Breast epithelium (tissue), 4 donors: ENCODE measurements around the gene ELMO1. TPM values are rescaled to one million over a fixed set of nuclear protein-coding genes. Genes with fewer than 3 reads are reported as not detected.
A peak's percentile ranks its signal among the peaks of the same experiment; 100 is the strongest.

ENCODE experiments used
- DNase-seq, 2 donors: peaks; one replicate each; pipeline ENCODE4 v3.0.0-alpha.2; 2019; ENCODE audit warnings: low spot score in 2 of 2
- H3K27ac ChIP-seq, 2 donors: fragments of 200-600 bp; sonication (generic) in 1 of 2; one replicate each; pipeline ENCODE4 v1.5.1; 2016 to 2019; ENCODE audit warnings: mild to moderate bottlenecking in 1 of 2
- H3K27me3 ChIP-seq, 2 donors: fragments of 200-600 bp; sonication (generic) in 1 of 2; one replicate each; pipeline versions ENCODE4 v1.5.1 to v1.6.0; 2017 to 2019; ENCODE audit warnings: control low read depth in 1 of 2, mild to moderate bottlenecking in 1 of 2
- H3K36me3 ChIP-seq: fragments of 200-600 bp; one replicate; pipeline ENCODE4 v1.5.1; 2019
- H3K4me1 ChIP-seq, 2 donors: fragments of 200-600 bp; sonication (generic); one replicate each; pipeline ENCODE4 v1.5.1; 2016 to 2019; ENCODE audit warnings: control low read depth in 1 of 2
- H3K4me3 ChIP-seq, 3 donors: fragments of 200-600 bp; sonication (generic); 1 replicate in 2 of 3; 2 replicates in 1 of 3; pipeline ENCODE4 v1.5.1; 2016 to 2019; ENCODE audit warnings: mild to moderate bottlenecking in 3 of 3, moderate library complexity in 2 of 3
- H3K9me3 ChIP-seq, 2 donors: fragments of 200-600 bp; sonication (generic) in 1 of 2; one replicate each; pipeline ENCODE4 v1.5.1; 2016 to 2019; ENCODE audit warnings: control low read depth in 1 of 2
- CTCF ChIP-seq, 3 donors: fragments of 450-650 bp; IDR thresholded peaks; one replicate each; pipeline ENCODE4 v1.5.1; 2016 to 2017; ENCODE audit warnings: antibody characterized with exemption in 3 of 3, mild to moderate bottlenecking in 3 of 3, moderate library complexity in 3 of 3
- POLR2A ChIP-seq: fragments of 450-650 bp; IDR thresholded peaks from one replicate; pipeline ENCODE4 v1.6.1; 2016; ENCODE audit warnings: antibody characterized with exemption, mild to moderate bottlenecking, moderate library complexity
- POLR2AphosphoS5 ChIP-seq, 3 donors: sonication (generic); formaldehyde crosslinking; IDR thresholded peaks; one replicate each; pipeline ENCODE4 v1.6.1; 2017; ENCODE audit warnings: antibody characterized with exemption in 3 of 3
- intact Hi-C: fragments of 100-400 bp; cut with DNase I; formaldehyde crosslinking; loops from one replicate; pipeline ENCODE4 v1.15.1; 2023; ENCODE audit warnings: low total_unique reads
- total RNA-seq, 3 donors: library from RNA; depleted of rRNA; stranded (reverse); fragments of >200 nt; gene quantifications; one replicate each; pipeline ENCODE4 v1.1.0, GENCODE V29; 2016

Gene ELMO1
- total RNA-seq, 3 donors from 2014 or later, result 49.5 to 110 (median 66.9) TPM

- no peaks in the 10 kb centered on the region for H3K36me3 ChIP-seq
- DNase-seq, result no peak
- H3K4me1 ChIP-seq, result peaks cover 0 to 4% of the 10 kb centered on the region in 2 donors
- intact Hi-C loops, result loop anchor here (10.0 kb wide), 2 partner anchors 1067 to 1753 kb away; no protein-coding TSS in a partner anchor
- no peaks in the 10 kb centered on the region for H3K9me3 ChIP-seq
- H3K27ac ChIP-seq, result peak overlapping the region; percentile 51 to 76
- no peak overlapping the region for H3K4me3 ChIP-seq
- H3K27me3 ChIP-seq, result no peaks in the 10 kb centered on the region
- TF ChIP-seq POLR2A (no peak), CTCF (IDR thresholded peaks at IDR 0.05) (no peak), POLR2AphosphoS5 (IDR thresholded peaks at IDR 0.05) (no peak)
These were observed 236.6 kb downstream of the ELMO1 start for GRCh38 chr7:37212051-37212450.

GRCh38 chr7:37211097-37211880 is 237.4 kb downstream of the ELMO1 start:
- intact Hi-C loops, result loop anchor here (10.0 kb wide), 2 partner anchors 1066 to 1754 kb away; no protein-coding TSS in a partner anchor
- DNase-seq, result no peak

GRCh38 chr7:37209195-37209594 is 239.5 kb downstream of the ELMO1 start:
- peak overlapping the region; percentile 58 to 71 for H3K27ac ChIP-seq
- H3K27me3 ChIP-seq, result no peaks in the 10 kb centered on the region
- no peaks in the 10 kb centered on the region for H3K36me3 ChIP-seq
- no peak for DNase-seq
- TF ChIP-seq CTCF (IDR thresholded peaks at IDR 0.05) (no peak), POLR2AphosphoS5 (IDR thresholded peaks at IDR 0.05) (no peak), POLR2A (no peak)
- peaks cover 0 to 4% of the 10 kb centered on the region in 2 donors for H3K4me1 ChIP-seq
- no peaks in the 10 kb centered on the region for H3K9me3 ChIP-seq
- no peak overlapping the region for H3K4me3 ChIP-seq
- intact Hi-C loops, result no loop called here

More at GRCh38 chr7:37211097-37211880, 237.4 kb downstream of the ELMO1 start:
- Histone ChIP-seq H3K27ac (peak overlapping the region; percentile 51 to 76), H3K4me3 (no peak overlapping the region), H3K9me3 (no peaks in the 10 kb centered on the region), H3K4me1 (peaks cover 0 to 4% of the 10 kb centered on the region in 2 donors), H3K27me3 (no peaks in the 10 kb centered on the region), H3K36me3 (no peaks in the 10 kb centered on the region)
- peak; percentile 48 to 57 (median 50) for TF ChIP-seq POLR2AphosphoS5 (IDR thresholded peaks at IDR 0.05)
- no peak for TF ChIP-seq CTCF (IDR thresholded peaks at IDR 0.05)

GRCh38 chr7:37208528-37208927 is 240.1 kb downstream of the ELMO1 start:
- Histone ChIP-seq H3K27ac (peak overlapping the region; percentile 58 to 78), H3K27me3 (no peaks in the 10 kb centered on the region), H3K4me1 (peaks cover 0 to 4% of the 10 kb centered on the region in 2 donors), H3K9me3 (no peaks in the 10 kb centered on the region), H3K4me3 (no peak overlapping the region), H3K36me3 (no peaks in the 10 kb centered on the region)
- intact Hi-C loops, result no loop called here
- TF ChIP-seq CTCF (IDR thresholded peaks at IDR 0.05) (peak in 1 of 3 donors; percentile 48), POLR2AphosphoS5 (IDR thresholded peaks at IDR 0.05) (peak in 2 of 3 donors; percentile 25 to 75), POLR2A (no peak)
- peak in 1 of 2 donors; percentile 58 for DNase-seq

- Histone ChIP-seq H3K4me3 (no peak overlapping the region), H3K27ac (no peak overlapping the region), H3K4me1 (peaks cover 3 to 4% of the 10 kb centered on the region in 2 donors), H3K36me3 (no peaks in the 10 kb centered on the region), H3K9me3 (no peaks in the 10 kb centered on the region), H3K27me3 (no peaks in the 10 kb centered on the region)
- no peak for DNase-seq
- TF ChIP-seq POLR2AphosphoS5 (IDR thresholded peaks at IDR 0.05), result no peak
- no peak for TF ChIP-seq POLR2A
- intact Hi-C loops, result no loop called here
These were observed 242.5 kb downstream of the ELMO1 start for GRCh38 chr7:37206192-37206591.
